WERI-Rb-1 (cell line): ENCODE measurements around the gene STK32C.

ENCODE experiments used
- DNase-seq: peaks from one replicate; pipeline ENCODE4 v3.0.0-alpha.2; 2020
- H3K27ac ChIP-seq: fragments of 250-450 bp; sonication (Bioruptor Pico); 2 replicates; pipeline ENCODE4 v1.5.1; 2020; ENCODE audit warnings: mild to moderate bottlenecking, moderate library complexity
- H3K27me3 ChIP-seq: fragments of 250-450 bp; sonication (Bioruptor Pico); 2 replicates; pipeline ENCODE4 v1.5.1; 2021; ENCODE audit warnings: mild to moderate bottlenecking, low read depth, moderate library complexity; ENCODE audit not compliant: insufficient read depth, severe bottlenecking
- H3K36me3 ChIP-seq: fragments of 250-450 bp; sonication (Bioruptor Pico); 2 replicates; pipeline ENCODE4 v1.5.1; 2020; ENCODE audit warnings: mild to moderate bottlenecking, moderate library complexity
- H3K4me3 ChIP-seq: 2 replicates; pipeline ENCODE4 v1.5.1; 2011; ENCODE audit warnings: low read depth, mild to moderate bottlenecking, control low read depth, low read length
- H3K9me3 ChIP-seq: fragments of 250-450 bp; sonication (Bioruptor Pico); 2 replicates; pipeline ENCODE4 v1.5.1; 2021; ENCODE audit warnings: mild to moderate bottlenecking, moderate library complexity; ENCODE audit not compliant: severe bottlenecking
- TF ChIP-seq, protein P1 (sequence below): IDR thresholded peaks from 2 replicates; pipeline ENCODE4 v1.5.1; 2011; ENCODE audit warnings: low read depth, mild to moderate bottlenecking, control low read depth, inconsistent platforms, low read length

Gene STK32C

DNA sequence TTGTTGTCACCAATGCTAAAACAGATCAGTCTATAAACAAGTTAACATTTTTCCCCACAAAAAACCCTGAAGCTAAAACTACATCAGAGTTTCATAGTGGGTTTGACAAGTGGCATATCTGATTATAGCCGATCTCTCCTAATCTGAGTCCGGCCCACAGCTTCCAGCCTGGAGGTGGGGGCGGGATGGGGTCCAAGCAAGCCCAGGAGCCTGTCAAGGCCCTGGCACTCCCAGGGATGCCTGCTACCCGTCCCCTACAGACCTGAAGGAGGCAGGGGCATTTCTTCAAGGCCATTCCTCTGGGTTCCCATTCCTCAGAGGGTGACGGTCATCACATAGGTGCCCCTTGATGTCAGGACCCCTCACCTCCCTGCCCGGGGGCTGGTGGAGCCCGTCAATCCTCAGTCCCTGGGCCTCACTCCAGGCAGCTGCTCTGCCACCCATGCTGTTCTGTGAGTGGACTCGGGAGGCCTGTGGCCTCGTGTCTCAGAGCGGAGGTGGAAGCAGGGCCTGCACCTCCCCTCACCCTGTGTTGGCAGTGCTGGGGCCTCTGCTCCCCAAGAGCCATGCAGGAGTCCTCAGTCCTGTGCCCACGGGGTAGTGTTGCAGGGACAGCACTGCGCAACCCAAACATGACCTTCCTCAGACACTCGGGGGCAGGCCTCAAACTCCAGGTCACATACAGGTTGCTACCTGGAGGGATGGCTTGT, 112.2 kb downstream of the STK32C start:
- Histone ChIP-seq H3K4me3 (no peak overlapping the region), H3K9me3 (no peaks in the 10 kb centered on the region), H3K27me3 (no peaks in the 10 kb centered on the region), H3K36me3 (peaks cover 78% of the 10 kb centered on the region), H3K27ac (no peak overlapping the region)
- DNase-seq, result peak; percentile 5
- TF ChIP-seq, protein P1, sequence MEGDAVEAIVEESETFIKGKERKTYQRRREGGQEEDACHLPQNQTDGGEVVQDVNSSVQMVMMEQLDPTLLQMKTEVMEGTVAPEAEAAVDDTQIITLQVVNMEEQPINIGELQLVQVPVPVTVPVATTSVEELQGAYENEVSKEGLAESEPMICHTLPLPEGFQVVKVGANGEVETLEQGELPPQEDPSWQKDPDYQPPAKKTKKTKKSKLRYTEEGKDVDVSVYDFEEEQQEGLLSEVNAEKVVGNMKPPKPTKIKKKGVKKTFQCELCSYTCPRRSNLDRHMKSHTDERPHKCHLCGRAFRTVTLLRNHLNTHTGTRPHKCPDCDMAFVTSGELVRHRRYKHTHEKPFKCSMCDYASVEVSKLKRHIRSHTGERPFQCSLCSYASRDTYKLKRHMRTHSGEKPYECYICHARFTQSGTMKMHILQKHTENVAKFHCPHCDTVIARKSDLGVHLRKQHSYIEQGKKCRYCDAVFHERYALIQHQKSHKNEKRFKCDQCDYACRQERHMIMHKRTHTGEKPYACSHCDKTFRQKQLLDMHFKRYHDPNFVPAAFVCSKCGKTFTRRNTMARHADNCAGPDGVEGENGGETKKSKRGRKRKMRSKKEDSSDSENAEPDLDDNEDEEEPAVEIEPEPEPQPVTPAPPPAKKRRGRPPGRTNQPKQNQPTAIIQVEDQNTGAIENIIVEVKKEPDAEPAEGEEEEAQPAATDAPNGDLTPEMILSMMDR, result no peak

DNA sequence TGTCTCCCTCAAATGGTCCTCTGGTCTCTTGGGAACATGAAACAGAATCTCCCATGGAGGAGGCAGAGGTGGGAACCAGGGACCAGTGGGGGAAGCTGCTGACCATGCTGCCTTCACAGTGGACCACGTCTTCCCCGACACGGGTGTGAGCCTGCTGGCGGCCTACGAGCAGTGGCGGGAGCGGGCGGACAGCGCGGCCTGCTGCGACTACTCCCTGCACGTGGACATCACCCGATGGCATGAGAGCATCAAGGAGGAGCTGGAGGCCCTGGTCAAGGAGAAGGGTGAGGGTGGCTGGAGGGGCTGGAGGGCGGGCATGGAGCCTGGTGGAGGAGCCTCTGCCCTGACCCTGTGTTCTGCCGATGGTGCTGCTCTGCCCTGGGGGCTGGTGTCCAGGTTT, 113.0 kb downstream of the STK32C start:
- Histone ChIP-seq H3K36me3 (peaks cover 81% of the 10 kb centered on the region), H3K27me3 (no peaks in the 10 kb centered on the region), H3K4me3 (no peak overlapping the region), H3K27ac (no peak overlapping the region), H3K9me3 (no peaks in the 10 kb centered on the region)
- TF ChIP-seq, protein P1, result no peak
- peak; percentile 6 for DNase-seq

DNA sequence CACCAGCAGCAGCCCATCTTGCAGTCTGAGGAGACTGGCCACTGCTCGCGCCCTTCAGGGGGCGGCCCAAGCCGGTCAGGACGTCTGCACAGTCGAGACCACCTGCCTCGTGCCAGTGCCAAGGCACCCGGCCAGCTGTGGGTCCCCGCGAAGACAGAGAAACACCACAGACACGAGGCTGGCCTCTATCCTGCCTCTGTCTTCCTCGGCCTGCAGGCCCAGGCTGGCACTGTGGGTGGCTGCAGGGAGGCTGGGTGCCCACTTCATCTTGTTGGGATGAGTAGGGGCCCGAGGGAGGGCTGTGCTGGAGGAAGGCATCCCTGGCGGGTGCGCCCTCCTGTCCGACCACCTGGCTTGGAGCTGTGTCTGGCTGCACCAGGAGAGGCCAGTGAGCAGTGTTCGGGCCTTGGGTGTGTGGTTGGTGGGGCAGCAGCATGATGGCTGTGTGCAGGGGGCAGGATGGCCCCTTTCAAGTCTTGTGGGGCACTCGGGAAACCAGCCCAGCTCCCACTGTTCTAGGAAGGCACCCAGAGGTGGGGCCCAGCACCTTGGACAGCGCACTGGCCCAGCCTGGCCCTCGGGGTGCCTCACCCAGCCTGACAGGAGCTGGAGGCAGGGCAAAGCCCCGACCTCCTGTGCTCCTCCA, 113.7 kb downstream of the STK32C start:
- no peak overlapping the region for H3K4me3 ChIP-seq
- TF ChIP-seq, protein P1, result no peak
- peaks cover 83% of the 10 kb centered on the region for H3K36me3 ChIP-seq
- H3K9me3 ChIP-seq, result no peaks in the 10 kb centered on the region
- H3K27ac ChIP-seq, result no peak overlapping the region
- no peaks in the 10 kb centered on the region for H3K27me3 ChIP-seq
- DNase-seq, result peak; percentile 4

DNA sequence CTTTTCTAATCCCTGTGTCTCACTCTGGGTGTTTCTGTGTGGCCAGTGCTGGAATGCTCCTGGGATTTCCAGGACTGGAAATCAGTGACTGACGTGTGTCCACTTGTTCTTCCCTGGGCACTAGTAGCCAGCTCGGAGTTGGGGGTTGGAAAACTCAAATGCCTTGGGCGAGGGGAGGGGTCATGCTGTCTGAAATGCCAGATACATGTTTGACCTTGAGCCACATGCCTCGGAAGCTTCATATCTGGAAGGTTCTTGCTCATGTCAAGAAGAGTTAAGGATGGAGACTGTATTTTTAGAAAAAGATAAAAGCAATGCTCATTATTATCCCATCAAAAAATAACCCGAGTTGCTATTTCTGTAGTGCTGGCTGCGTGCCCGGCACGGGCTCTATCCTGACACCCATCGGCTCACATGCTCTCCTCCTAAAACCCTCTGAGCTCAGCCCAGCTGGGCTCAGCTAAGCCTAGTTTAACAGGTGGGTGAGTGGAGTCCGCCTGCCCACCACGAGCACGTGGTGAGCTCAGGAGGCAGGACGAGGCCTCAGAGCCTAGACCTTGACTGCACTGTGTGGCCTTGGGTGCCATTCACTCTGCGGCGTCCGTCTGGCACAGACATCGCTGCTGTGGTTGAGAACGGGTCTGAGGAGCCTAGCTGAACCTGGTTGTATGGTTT, 114.6 kb downstream of the STK32C start:
- Histone ChIP-seq H3K27me3 (no peaks in the 10 kb centered on the region), H3K27ac (no peak overlapping the region), H3K36me3 (peaks cover 74% of the 10 kb centered on the region), H3K4me3 (no peak overlapping the region), H3K9me3 (no peaks in the 10 kb centered on the region)
- TF ChIP-seq, protein P1, result no peak
- peak; percentile 41 for DNase-seq

DNA sequence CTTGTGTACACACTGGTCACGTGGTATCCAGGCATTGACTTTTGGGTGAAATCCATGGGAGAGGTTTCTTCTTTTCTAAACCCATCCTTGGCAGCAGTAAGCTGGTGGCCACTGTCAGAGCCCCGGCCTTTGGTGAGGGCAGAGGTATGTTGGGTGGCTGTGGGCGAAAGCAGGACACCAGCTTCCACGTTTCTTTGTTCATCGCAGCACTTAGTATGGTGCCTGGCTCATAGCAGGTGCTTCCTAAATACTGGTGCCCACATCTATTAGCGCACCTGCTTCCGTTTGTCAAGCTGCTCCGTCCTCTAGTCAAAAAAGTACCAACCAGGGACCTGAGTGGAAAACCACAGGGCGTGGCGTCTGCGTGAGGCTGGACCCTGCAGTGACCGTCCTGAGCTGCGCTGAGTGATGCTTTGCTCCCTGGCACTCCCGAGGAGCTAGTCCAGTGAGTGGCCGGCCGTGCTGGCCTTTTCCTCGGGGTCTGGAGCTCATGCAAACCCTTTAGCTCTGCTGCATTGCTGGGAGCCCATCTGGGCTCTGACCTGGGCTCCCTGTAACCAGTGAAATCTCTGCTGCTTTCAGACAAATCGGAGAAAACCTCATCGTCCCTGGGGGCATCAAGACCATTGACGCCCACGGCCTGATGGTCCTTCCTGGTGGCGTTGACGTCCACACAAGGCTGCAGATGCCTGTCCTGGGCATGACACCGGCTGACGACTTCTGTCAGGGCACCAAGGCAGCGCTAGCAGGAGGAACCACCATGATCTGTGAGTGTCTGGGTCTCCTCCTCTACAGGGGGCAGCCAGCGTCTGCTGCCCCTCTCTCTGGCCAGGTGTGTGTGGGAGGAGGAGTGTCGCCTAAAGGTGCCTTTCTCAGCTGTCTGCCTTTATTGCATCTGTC, 115.4 kb downstream of the STK32C start:
- TF ChIP-seq, protein P1, result no peak
- DNase-seq, result no peak

More for the DNA sequence above, 115.4 kb downstream of the STK32C start:
- Histone ChIP-seq H3K9me3 (no peaks in the 10 kb centered on the region), H3K4me3 (no peak overlapping the region), H3K27me3 (no peaks in the 10 kb centered on the region), H3K36me3 (peaks cover 66% of the 10 kb centered on the region), H3K27ac (no peak overlapping the region)
